Measurements from ENCODE around the gene KRT86. TPM values are rescaled to one million over a fixed set of nuclear protein-coding genes. Genes with fewer than 3 reads are reported as not detected.

KRT86 gene
- total and polyA plus RNA-seq, 9 of the 15 experiments (the other 6 are each of a cell fraction or from before 2014, with no cell fraction given), result not detected

DNA sequence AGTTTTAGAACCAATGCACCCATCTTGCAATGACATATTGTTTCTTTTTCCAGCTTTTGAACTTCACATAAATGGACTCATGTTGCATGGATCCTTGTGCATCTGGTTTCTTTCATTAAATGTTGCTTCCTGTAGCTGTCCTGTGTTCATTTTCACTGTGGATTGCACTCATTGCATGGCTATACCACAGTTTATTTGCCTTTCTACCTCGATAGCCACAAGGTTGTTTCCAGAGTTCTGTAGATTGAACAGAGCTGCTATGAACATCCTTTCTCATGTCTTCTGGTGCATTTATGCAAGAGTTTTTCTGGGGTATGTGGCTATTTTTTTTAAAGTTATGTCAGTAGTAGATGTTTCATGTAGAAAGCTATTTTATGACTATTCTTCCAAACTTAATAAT lies 20.4 kb downstream of the KRT86 start (continued):
- TF ChIP-seq CREB5 (CRISPR knock-in tag; IDR thresholded peaks at IDR 0.05), result no peak
- no peak for TF ChIP-seq FOSL1 (tag; conservative IDR thresholded peaks at IDR 0.05)
- TF ChIP-seq TFE3 (CRISPR knock-in tag; IDR thresholded peaks at IDR 0.05), result no peak
- no peak for TF ChIP-seq DEAF1 (CRISPR knock-in tag; IDR thresholded peaks at IDR 0.05)
- no peak for TF ChIP-seq GABPA (tag; conservative IDR thresholded peaks at IDR 0.05; ENCODE audit: low read depth)
- TF ChIP-seq PCBP2 (IDR thresholded peaks at IDR 0.05; ENCODE audit: low read depth, low read length, poor library complexity, severe bottlenecking), result no peak
